Adrenal gland (tissue), 5 donors: Measurements from ENCODE around the gene DUSP11.

Experiments
- POLR2A ChIP-seq, 2 donors: fragments of 450-650 bp; IDR thresholded peaks; one replicate each; pipeline ENCODE4 v1.6.1; 2017; ENCODE audit warnings: antibody characterized with exemption in 2 of 2, mild to moderate bottlenecking in 2 of 2, moderate library complexity in 1 of 2
- TF ChIP-seq, protein P1 (sequence below), 6 experiments: fragments of 450-650 bp in 4 of 6; fragments of 200-600 bp in 2 of 6; sonication (generic) in 1 of 6; IDR thresholded peaks; 1 replicate in 5 of 6; 2 replicates in 1 of 6; pipeline versions ENCODE4 v1.5.1 to v1.8.0; 2016 to 2021; ENCODE audit warnings: antibody characterized with exemption in 6 of 6, mild to moderate bottlenecking in 2 of 6, moderate library complexity in 1 of 6
- donor health status: DM: no; HTN: no; CAD: no.

- TF ChIP-seq, protein P1, sequence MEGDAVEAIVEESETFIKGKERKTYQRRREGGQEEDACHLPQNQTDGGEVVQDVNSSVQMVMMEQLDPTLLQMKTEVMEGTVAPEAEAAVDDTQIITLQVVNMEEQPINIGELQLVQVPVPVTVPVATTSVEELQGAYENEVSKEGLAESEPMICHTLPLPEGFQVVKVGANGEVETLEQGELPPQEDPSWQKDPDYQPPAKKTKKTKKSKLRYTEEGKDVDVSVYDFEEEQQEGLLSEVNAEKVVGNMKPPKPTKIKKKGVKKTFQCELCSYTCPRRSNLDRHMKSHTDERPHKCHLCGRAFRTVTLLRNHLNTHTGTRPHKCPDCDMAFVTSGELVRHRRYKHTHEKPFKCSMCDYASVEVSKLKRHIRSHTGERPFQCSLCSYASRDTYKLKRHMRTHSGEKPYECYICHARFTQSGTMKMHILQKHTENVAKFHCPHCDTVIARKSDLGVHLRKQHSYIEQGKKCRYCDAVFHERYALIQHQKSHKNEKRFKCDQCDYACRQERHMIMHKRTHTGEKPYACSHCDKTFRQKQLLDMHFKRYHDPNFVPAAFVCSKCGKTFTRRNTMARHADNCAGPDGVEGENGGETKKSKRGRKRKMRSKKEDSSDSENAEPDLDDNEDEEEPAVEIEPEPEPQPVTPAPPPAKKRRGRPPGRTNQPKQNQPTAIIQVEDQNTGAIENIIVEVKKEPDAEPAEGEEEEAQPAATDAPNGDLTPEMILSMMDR (IDR thresholded peaks at IDR 0.05), result peak in 1 of 6 experiments; percentile 26
- no peak for TF ChIP-seq POLR2A (IDR thresholded peaks at IDR 0.05)
Observed at GRCh38 chr2:73780237-73780582, 307 bp upstream of the DUSP11 start.
